ENCODE results near the gene ZBTB44.
A peak's percentile ranks its signal among the peaks of the same experiment; 100 is the strongest.

Gene ZBTB44

GRCh38 chr11:130314750-130315285 is at the start of gene ZBTB44:
ZBTB44 (minus strand) TSS chr11:130314917; CDS start chr11:130261873, 53,044 bp downstream.
- TF ChIP-seq ZFP3 (CRISPR knock-in tag; IDR thresholded peaks at IDR 0.05) (no peak), CSDC2 (CRISPR knock-in tag; IDR thresholded peaks at IDR 0.05) (no peak), SNAI2 (CRISPR knock-in tag; IDR thresholded peaks at IDR 0.05) (no peak), ZNF70 (CRISPR knock-in tag; IDR thresholded peaks at IDR 0.05) (no peak), CREB5 (CRISPR knock-in tag; IDR thresholded peaks at IDR 0.05; ENCODE audit: low read depth) (no peak), TSHZ2 (CRISPR knock-in tag; IDR thresholded peaks at IDR 0.05) (no peak), PPARA (CRISPR knock-in tag; IDR thresholded peaks at IDR 0.05; ENCODE audit: borderline replicate concordance) (no peak), ARNTL (CRISPR knock-in tag; IDR thresholded peaks at IDR 0.05; ENCODE audit: borderline replicate concordance, low read depth) (no peak), ZC3H10 (CRISPR knock-in tag; IDR thresholded peaks at IDR 0.05) (no peak), GLIS3 (CRISPR knock-in tag; IDR thresholded peaks at IDR 0.05) (no peak)
- peak; percentile 93 for ATAC-seq

- ATAC-seq: no peak
- no peak for TF ChIP-seq OSR1 (CRISPR knock-in tag; IDR thresholded peaks at IDR 0.05)
- TF ChIP-seq ZFP30 (CRISPR knock-in tag; IDR thresholded peaks at IDR 0.05): no peak
- no peak for TF ChIP-seq CSDC2 (CRISPR knock-in tag; IDR thresholded peaks at IDR 0.05)
- no peak for TF ChIP-seq ZFP3 (CRISPR knock-in tag; IDR thresholded peaks at IDR 0.05)
- no peak for TF ChIP-seq ZNF8 (CRISPR knock-in tag; IDR thresholded peaks at IDR 0.05)
- TF ChIP-seq ZNF70 (CRISPR knock-in tag; IDR thresholded peaks at IDR 0.05): no peak
- no peak for TF ChIP-seq GLIS3 (CRISPR knock-in tag; IDR thresholded peaks at IDR 0.05)
- no peak for TF ChIP-seq PPARA (CRISPR knock-in tag; IDR thresholded peaks at IDR 0.05; ENCODE audit: borderline replicate concordance)
- TF ChIP-seq ESRRG (CRISPR knock-in tag; IDR thresholded peaks at IDR 0.05): no peak
- no peak for TF ChIP-seq CREB5 (CRISPR knock-in tag; IDR thresholded peaks at IDR 0.05; ENCODE audit: low read depth)
- TF ChIP-seq TSHZ2 (CRISPR knock-in tag; IDR thresholded peaks at IDR 0.05): no peak
- TF ChIP-seq ZC3H10 (CRISPR knock-in tag; IDR thresholded peaks at IDR 0.05): no peak
- no peak for TF ChIP-seq TCF4 (CRISPR knock-in tag; IDR thresholded peaks at IDR 0.05; ENCODE audit: borderline replicate concordance)
Observed at GRCh38 chr11:130359419-130359818, 44.7 kb upstream of the ZBTB44 start.

- no peak for ATAC-seq
- TF ChIP-seq ESRRG (CRISPR knock-in tag; IDR thresholded peaks at IDR 0.05) (no peak), RARB (CRISPR knock-in tag; IDR thresholded peaks at IDR 0.05) (no peak), TSHZ2 (CRISPR knock-in tag; IDR thresholded peaks at IDR 0.05) (no peak), ZFP30 (CRISPR knock-in tag; IDR thresholded peaks at IDR 0.05) (no peak)
Observed at GRCh38 chr11:130358398-130358797, 43.7 kb upstream of the ZBTB44 start.
